Skeletal muscle tissue (tissue), 4 donors: Measurements from ENCODE around the gene SYT7. TPM values are rescaled to one million over a fixed set of nuclear protein-coding genes. Genes with fewer than 3 reads are reported as not detected.

ENCODE experiments used
- H3K27ac ChIP-seq: one replicate; pipeline ENCODE4 v1.7.0; 2013; ENCODE audit warnings: mild to moderate bottlenecking, low read depth, low read length, inconsistent platforms
- H3K27me3 ChIP-seq, 3 donors: one replicate each; pipeline ENCODE4 v1.7.0; 2013; ENCODE audit warnings: low read length in 3 of 3; ENCODE audit not compliant: control insufficient read depth in 3 of 3, insufficient read depth in 3 of 3
- H3K36me3 ChIP-seq, 3 donors: one replicate each; pipeline ENCODE4 v1.7.0; 2013; ENCODE audit warnings: low read length in 3 of 3; ENCODE audit not compliant: control insufficient read depth in 3 of 3, insufficient read depth in 3 of 3
- H3K4me1 ChIP-seq, 3 donors: one replicate each; pipeline ENCODE4 v1.7.0; 2013; ENCODE audit warnings: low read length in 3 of 3, mild to moderate bottlenecking in 3 of 3; ENCODE audit not compliant: control insufficient read depth in 3 of 3, insufficient read depth in 3 of 3
- H3K4me3 ChIP-seq, 3 donors: one replicate each; pipeline ENCODE4 v1.7.0; 2013; ENCODE audit warnings: low read length in 3 of 3
- H3K9ac ChIP-seq, 3 donors: one replicate each; pipeline ENCODE4 v1.7.0; 2013; ENCODE audit warnings: low read length in 3 of 3, mild to moderate bottlenecking in 3 of 3, moderate library complexity in 2 of 3, low read depth in 1 of 3
- H3K9me3 ChIP-seq, 3 donors: one replicate each; pipeline ENCODE4 v1.7.0; 2013; ENCODE audit warnings: low read length in 3 of 3; ENCODE audit not compliant: control insufficient read depth in 3 of 3
- total RNA-seq: library from RNA; depleted of rRNA; stranded (reverse); fragments of >200 nt; gene quantifications from one replicate; pipeline ENCODE4 v1.2.3, GENCODE V29; 2014
- donor health status: Osteomylitis.

The SYT7 gene, protein sequence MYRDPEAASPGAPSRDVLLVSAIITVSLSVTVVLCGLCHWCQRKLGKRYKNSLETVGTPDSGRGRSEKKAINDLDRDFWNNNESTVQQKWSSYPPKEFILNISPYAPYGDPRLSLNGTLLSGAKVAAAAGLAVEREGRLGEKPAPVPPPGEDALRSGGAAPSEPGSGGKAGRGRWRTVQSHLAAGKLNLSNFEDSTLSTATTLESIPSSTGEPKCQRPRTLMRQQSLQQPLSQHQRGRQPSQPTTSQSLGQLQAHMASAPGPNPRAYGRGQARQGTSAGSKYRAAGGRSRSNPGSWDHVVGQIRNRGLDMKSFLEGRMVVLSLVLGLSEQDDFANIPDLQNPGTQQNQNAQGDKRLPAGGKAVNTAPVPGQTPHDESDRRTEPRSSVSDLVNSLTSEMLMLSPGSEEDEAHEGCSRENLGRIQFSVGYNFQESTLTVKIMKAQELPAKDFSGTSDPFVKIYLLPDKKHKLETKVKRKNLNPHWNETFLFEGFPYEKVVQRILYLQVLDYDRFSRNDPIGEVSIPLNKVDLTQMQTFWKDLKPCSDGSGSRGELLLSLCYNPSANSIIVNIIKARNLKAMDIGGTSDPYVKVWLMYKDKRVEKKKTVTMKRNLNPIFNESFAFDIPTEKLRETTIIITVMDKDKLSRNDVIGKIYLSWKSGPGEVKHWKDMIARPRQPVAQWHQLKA
- 1.6 TPM for total RNA-seq

DNA sequence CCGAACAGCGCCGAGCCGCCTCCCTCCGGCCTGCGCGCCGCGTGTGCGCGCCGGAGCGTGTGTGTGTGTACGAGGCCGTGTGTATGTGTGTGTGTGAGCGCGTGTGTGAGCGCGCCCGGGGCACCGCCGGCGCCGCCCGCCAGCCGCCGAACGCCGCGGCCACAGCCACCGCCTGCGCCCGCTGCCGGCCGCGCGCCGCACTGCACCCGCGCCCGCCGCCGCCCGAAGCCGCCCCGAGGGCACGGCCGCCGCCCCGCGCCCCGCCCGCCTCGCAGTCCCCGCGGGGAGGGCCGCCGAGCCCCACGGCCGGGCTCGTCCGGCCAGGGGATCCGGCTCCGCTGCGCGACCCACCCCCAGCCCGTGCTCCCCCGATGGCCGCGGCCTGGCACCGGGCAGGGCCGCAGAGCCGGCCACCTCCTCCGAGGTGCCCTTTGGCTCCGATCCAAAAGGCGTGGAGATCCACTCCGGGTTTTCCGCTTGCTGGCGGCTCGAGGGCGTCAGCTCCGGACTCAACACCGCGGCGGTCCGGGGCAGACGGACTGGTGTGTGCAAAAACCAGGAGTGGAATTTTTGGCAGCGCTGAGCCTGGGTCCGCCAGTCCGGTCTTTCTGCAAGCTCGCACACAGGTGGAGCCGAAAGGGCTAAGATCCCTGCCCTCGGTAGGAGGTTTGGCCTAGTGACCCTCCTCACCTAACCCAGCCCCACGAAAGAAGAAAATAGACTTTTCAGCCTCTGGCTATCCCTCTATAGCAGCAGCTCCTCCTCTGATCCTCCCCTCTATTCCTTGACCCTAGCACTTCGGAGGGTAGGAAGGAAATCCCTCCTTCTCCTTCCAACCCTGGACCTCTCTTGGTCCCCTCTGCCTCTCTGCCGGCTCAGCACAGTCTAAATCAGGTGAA lies at the start of gene SYT7:
Gene SYT7, minus strand, starts transcription at position 47 of the 899 bp plus-strand sequence. CDS start 256 bp downstream, outside the sequence.
- Histone ChIP-seq H3K27ac (no peak within 1 kb of the TSS), H3K9me3 (no peaks in the 10 kb centered on the region), H3K27me3 (peaks cover 8 to 18% (median 8%) of the 10 kb centered on the region in 3 donors), H3K4me3 (peak within 1 kb of the TSS in 2 of 3 donors; percentile 49 to 67), H3K9ac (peak within 1 kb of the TSS in 2 of 3 donors; percentile 50 to 75), H3K36me3 (no peaks in the 10 kb centered on the region), H3K4me1 (peaks cover 4 to 13% (median 12%) of the 10 kb centered on the region in 3 donors)

DNA sequence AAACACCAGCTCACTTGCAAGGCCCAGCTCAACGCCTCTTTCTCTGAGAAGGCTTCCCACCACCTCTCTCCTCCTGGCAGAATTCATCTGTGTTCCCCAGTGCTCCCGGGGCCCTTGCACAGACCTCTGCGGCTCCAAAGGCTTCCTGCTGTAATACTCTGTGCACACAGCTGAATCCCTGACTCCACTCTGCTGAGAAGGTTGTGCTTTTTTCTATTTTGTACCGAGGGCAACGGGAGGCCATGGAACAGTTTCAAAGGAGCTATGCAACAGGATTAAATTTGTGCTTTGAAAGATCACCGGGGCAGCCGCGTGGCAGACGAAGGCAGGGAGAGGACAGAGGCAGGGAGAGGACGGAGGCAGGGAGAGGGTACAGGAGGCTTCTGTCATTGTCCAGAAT lies 49.2 kb upstream of the SYT7 start:
- Histone ChIP-seq H3K9ac (peak overlapping the region in 2 of 3 donors; percentile 57 to 77), H3K9me3 (no peaks in the 10 kb centered on the region), H3K36me3 (no peaks in the 10 kb centered on the region), H3K27ac (no peak overlapping the region), H3K4me1 (peaks cover 18 to 43% (median 36%) of the 10 kb centered on the region in 3 donors), H3K27me3 (no peaks in the 10 kb centered on the region), H3K4me3 (peak overlapping the region in 1 of 3 donors; percentile 45)

DNA sequence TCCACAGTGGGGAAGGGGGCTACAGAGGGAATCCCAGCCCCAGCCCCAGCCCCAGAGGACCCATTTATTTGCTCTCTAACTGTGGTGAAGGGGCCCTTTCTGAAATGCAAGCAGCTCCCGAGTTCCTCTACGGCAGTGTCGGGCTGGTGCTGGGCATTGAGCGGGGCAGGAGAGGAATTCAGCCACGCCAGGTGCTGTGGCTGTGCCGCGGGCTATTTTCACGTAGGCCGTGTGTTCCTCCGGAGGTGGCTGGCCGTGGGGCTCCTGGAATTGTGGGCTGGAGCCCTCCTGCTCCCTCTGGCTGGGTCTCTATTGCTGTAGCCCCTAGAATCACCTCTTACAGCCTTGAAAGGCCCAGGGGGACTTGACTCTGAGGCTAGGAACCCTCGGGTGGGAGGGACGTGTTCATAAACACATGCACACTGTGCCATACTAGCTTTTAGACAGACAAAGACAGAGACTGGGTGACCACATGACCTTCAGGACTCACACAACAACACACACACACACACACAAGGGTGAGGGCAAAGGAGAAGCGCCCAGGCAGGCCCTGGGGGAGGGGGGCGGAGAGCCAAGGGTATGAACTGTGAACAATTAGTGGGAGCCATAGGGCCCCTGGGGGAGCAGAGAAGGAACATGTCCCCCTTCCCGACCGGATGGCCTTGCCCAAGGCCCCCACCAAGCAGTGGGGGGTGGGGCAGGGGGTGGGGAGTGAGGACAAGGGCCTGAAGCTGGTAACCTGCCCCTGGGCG lies 48.4 kb upstream of the SYT7 start:
- Histone ChIP-seq H3K4me1 (peaks cover 18 to 43% (median 36%) of the 10 kb centered on the region in 3 donors), H3K27ac (no peak overlapping the region), H3K9ac (peak overlapping the region in 1 of 3 donors; percentile 77), H3K27me3 (no peaks in the 10 kb centered on the region), H3K9me3 (no peaks in the 10 kb centered on the region), H3K4me3 (no peak overlapping the region), H3K36me3 (no peaks in the 10 kb centered on the region)

DNA sequence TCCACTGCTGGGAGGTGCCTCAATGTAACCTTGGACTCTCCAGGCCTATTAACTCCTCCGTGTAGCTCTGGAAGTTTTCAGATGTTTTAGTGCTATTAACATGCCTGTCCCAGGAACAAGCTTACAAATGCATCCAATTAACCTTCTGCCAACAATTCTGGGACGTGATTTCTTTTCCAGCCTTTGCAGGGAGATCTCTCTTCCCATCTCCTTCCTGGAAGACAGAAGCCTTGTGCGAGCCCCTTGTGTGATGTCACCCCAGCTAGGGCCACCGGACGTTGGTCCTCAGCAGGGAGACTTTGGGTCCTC lies 47.7 kb upstream of the SYT7 start:
- Histone ChIP-seq H3K27ac (no peak overlapping the region), H3K27me3 (no peaks in the 10 kb centered on the region), H3K4me3 (no peak overlapping the region)

DNA sequence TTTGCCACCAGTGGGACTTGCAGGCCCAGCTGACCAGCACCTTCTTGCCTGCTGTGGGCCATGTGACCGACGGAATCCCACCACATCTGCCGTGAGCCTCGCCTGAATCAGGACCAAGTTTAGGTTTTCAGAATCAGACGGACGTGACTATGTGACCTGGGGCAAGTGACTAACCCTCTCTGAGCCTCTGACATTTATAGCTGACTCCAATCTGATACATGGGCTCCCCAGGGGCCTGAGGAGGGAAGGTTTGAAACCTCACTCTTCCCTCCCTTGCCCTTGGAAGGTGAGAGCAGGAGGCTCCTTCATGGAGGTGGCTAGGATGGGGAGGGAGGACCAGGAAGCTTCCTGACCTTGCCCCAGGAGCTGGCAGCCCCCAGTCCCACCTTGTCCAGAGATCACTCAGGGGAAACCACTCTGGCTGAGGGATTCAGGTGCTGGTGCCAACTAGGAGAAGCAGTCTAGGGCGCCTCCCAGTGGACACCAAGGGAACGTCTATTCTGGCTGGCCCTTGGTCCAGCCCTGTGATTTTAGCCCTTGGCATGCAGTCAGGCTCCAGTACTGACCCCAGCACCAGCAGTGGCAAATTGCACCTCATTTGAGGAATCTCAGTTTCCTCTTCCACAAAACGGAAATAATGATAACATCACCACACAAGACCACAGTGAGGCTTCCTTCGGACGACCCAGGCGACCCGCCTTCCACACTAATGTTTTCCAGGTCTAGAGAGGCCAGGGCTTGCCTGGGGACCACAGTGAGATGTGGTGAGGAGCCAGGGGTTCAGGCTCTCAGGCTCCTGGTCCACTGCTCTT lies 47.2 kb upstream of the SYT7 start:
- H3K4me3 ChIP-seq = peak overlapping the region in 1 of 3 donors; percentile 35
- no peaks in the 10 kb centered on the region for H3K9me3 ChIP-seq
- no peak overlapping the region for H3K27ac ChIP-seq
- H3K9ac ChIP-seq = peak overlapping the region in 1 of 3 donors; percentile 79
- H3K4me1 ChIP-seq = peaks cover 18 to 43% (median 36%) of the 10 kb centered on the region in 3 donors
- no peaks in the 10 kb centered on the region for H3K27me3 ChIP-seq
- H3K36me3 ChIP-seq = no peaks in the 10 kb centered on the region

More for the DNA sequence above, 47.7 kb upstream of the SYT7 start:
- H3K9ac ChIP-seq = peak overlapping the region in 1 of 3 donors; percentile 62
- no peaks in the 10 kb centered on the region for H3K36me3 ChIP-seq
- H3K4me1 ChIP-seq = peaks cover 18 to 43% (median 36%) of the 10 kb centered on the region in 3 donors
- no peaks in the 10 kb centered on the region for H3K9me3 ChIP-seq

DNA sequence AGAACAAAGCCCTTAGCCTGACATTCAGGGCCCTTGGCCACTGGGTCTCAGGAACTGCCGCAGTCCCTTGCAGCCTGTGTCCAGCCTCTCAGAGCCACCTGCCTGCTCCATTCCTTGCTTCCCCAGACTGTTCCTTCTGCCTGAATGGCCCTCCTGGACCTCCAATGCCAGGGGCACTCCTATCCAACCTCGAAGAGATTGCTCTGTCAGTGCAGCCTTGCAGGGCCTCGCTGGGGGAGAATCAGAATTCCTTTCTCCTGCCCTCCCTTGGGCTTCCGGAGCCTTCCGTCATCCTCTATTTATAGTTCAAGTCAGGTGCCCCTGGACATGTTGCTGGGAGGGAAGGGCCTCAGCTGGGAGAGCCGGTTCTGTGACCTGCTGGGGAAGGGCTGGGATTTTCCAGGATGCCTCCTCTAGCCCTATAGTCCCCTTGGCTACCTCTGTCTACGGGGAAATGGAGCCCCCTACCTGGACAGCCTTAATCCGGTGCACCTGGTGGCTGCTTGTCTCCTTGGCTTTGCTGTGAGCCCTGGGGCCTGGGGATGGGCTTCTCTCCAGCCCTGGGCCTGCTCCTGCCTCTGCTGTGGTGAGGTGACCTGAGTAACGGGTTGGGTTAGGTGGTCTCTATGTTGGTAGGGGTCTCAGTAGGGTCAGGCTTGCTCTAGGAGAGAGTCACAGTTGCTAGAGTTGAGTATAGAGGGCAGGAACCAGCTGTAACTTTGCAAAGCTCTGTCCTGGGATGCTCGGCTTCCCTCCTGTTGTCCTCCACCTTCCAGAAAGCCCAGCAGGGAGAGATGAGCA lies 45.9 kb upstream of the SYT7 start:
- H3K27ac ChIP-seq = peak overlapping the region; percentile 79
- H3K4me1 ChIP-seq = peaks cover 18 to 43% (median 36%) of the 10 kb centered on the region in 3 donors
- no peaks in the 10 kb centered on the region for H3K36me3 ChIP-seq
- H3K4me3 ChIP-seq = peak overlapping the region in 1 of 3 donors; percentile 65
- H3K9me3 ChIP-seq = no peaks in the 10 kb centered on the region
- H3K9ac ChIP-seq = peak overlapping the region in 2 of 3 donors; percentile 67 to 79
- H3K27me3 ChIP-seq = no peaks in the 10 kb centered on the region

DNA sequence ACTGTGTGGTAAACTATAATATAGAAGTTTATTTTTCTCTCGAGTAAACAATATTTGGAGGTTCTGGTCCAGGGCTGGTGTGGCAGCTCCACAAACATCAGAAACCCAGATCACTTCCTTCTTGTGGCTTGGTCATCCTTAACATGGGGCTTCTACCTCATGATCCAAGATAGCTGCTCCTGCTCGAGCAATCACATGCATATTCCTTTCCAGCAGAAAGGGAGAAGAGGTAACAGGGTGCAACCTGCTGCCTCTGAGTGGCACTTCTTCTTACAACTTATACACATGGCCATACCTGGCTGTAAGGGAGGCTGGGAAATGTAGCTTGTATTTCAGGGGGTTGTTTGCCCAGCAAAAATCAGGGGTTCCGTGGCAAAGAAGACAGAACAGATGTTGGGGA lies 44.6 kb upstream of the SYT7 start:
- Histone ChIP-seq H3K27ac (no peak overlapping the region), H3K9me3 (no peaks in the 10 kb centered on the region), H3K9ac (no peak overlapping the region), H3K36me3 (no peaks in the 10 kb centered on the region), H3K4me1 (peaks cover 18 to 43% (median 36%) of the 10 kb centered on the region in 3 donors), H3K27me3 (peaks cover 0 to 5% (median 0%) of the 10 kb centered on the region in 3 donors), H3K4me3 (no peak overlapping the region)

DNA sequence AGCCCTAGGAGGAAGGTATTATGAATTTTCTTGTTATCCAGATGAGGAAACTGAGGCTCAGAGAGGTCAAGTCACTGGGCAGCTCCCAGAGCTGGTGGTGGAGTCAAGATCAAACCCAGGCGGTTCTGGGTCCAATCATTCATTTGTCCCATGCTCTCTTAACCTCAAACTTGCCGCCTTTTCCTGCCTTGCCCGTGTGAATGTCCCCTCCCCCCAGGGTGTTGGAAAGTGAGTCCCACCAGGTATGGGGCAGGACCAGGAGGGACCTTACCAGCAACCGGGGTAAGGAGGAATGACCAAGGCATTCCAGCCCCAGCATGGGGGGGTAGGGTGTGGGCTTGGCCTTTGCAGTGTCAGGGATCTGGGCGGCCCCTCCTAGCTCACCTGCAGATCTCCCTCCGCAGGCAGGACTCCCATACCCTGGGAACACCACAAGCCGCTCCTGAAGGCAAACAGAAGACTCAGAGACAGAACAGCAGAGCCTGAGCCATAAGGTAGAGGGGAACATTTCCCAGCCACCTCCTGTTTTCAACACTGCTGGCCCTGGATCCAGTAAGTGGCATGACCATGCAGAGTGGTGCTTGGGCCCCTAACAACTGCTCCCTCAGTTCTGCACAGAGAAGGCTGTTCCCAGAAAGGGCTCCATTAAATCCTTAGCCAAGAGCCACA lies 41.2 kb upstream of the SYT7 start:
- Histone ChIP-seq H3K36me3 (no peaks in the 10 kb centered on the region), H3K27ac (no peak overlapping the region), H3K27me3 (peaks cover 0 to 10% (median 0%) of the 10 kb centered on the region in 3 donors), H3K9me3 (no peaks in the 10 kb centered on the region), H3K4me1 (peaks cover 7 to 11% (median 8%) of the 10 kb centered on the region in 3 donors), H3K9ac (no peak overlapping the region), H3K4me3 (no peak overlapping the region)
